DMS153 treated with DMSO at 0.1 percent for 48 hours (cell line): Measurements from ENCODE around the gene PHYH.
"Not testable (repeated sequence)": the region's sequence is repeated elsewhere in the genome, so short reads cannot be mapped to it uniquely, and the experiment has no call there.

ENCODE experiments used
- DNase-seq: peaks from one replicate; lab custom pipeline; 2025; ENCODE audit not compliant: unreplicated experiment; lab: John Stamatoyannopoulos, UW

The PHYH gene

GRCh38 chr10:13276146-13276545 lies 23.7 kb downstream of the PHYH start:
- DNase-seq: not testable (repeated sequence)

GRCh38 chr10:13272164-13272571 lies 27.7 kb downstream of the PHYH start:
- DNase-seq: no peak

- DNase-seq: peak; percentile 32
These were observed 28.2 kb downstream of the PHYH start for GRCh38 chr10:13271552-13272163.

GRCh38 chr10:13270877-13271551 lies 28.9 kb downstream of the PHYH start:
- no peak for DNase-seq

- DNase-seq: no peak
These were observed 31.0 kb downstream of the PHYH start for GRCh38 chr10:13268841-13269240.

- DNase-seq: no peak
These were observed 31.6 kb downstream of the PHYH start for GRCh38 chr10:13268310-13268709.

GRCh38 chr10:13263591-13263990 lies 36.3 kb downstream of the PHYH start:
- DNase-seq: no peak

GRCh38 chr10:13262433-13262832 lies 37.4 kb downstream of the PHYH start:
- DNase-seq: no peak

GRCh38 chr10:13257621-13258140 lies 42.2 kb downstream of the PHYH start:
- no peak for DNase-seq

- DNase-seq: no peak
These were observed 43.2 kb downstream of the PHYH start for GRCh38 chr10:13256627-13257026.

GRCh38 chr10:13253726-13254125 lies 46.1 kb downstream of the PHYH start:
- DNase-seq: no peak

GRCh38 chr10:13247784-13248183 lies 52.1 kb downstream of the PHYH start:
- no peak for DNase-seq

- DNase-seq: no peak
These were observed 52.6 kb downstream of the PHYH start for GRCh38 chr10:13247246-13247645.

GRCh38 chr10:13242260-13242659 lies 57.6 kb downstream of the PHYH start:
- not testable (repeated sequence) for DNase-seq

- no peak for DNase-seq
These were observed 58.3 kb downstream of the PHYH start for GRCh38 chr10:13241613-13242012.

- DNase-seq: no peak
These were observed 59.9 kb downstream of the PHYH start for GRCh38 chr10:13239923-13240322.

- DNase-seq: no peak
These were observed 61.4 kb downstream of the PHYH start for GRCh38 chr10:13238271-13239077.

- no peak for DNase-seq
These were observed 63.2 kb downstream of the PHYH start for GRCh38 chr10:13236638-13237037.

- DNase-seq: not testable (repeated sequence)
These were observed 65.1 kb downstream of the PHYH start for GRCh38 chr10:13234736-13235135.

GRCh38 chr10:13234172-13234571 lies 65.7 kb downstream of the PHYH start, which contains the start of gene UCMA:
UCMA (minus strand) TSS chr10:13234374; CDS start chr10:13234258, 116 bp downstream.
- DNase-seq: no peak

- DNase-seq: no peak
These were observed 66.5 kb downstream of the PHYH start for GRCh38 chr10:13233358-13233757.

- DNase-seq: no peak
These were observed 68.1 kb downstream of the PHYH start for GRCh38 chr10:13231808-13232207.
